Tibial nerve (tissue), 4 donors: Measurements from ENCODE around the gene ANKHD1.

Source experiments
- CTCF ChIP-seq, 5 experiments: fragments of 200-600 bp in 3 of 5; fragments of 450-650 bp in 2 of 5; sonication (generic) in 3 of 5; IDR thresholded peaks; one replicate each; pipeline ENCODE4 v1.5.1; 2016 to 2019; ENCODE audit warnings: antibody characterized with exemption in 5 of 5, mild to moderate bottlenecking in 3 of 5, moderate library complexity in 2 of 5
- EP300 ChIP-seq, 2 donors: sonication (generic); formaldehyde crosslinking; IDR thresholded peaks; one replicate each; pipeline ENCODE4 v1.6.1; 2017; ENCODE audit warnings: antibody characterized with exemption in 2 of 2, mild to moderate bottlenecking in 1 of 2

- TF ChIP-seq EP300 (IDR thresholded peaks at IDR 0.05) (no peak), CTCF (IDR thresholded peaks at IDR 0.05) (no peak)
These were observed 44.5 kb upstream of the ANKHD1 start for GRCh38 chr5:140356853-140357725.
